ENCODE data around the gene DISC1. TPM values are rescaled to one million over a fixed set of nuclear protein-coding genes. Genes with fewer than 3 reads are reported as not detected.
"Not testable (repeated sequence)": the region's sequence is repeated elsewhere in the genome, so short reads cannot be mapped to it uniquely, and the experiment has no call there.

The DISC1 gene
- total RNA-seq, 2 experiments from 2014 or later, result 19.8 to 20.0 TPM

- Mint-ChIP-seq H3K4me3 (no peak overlapping the region), H3K27ac (no peak overlapping the region)
- no peak overlapping the region for H3K27ac ChIP-seq (ENCODE audit: low read depth in 1 of 2, low read length in 2 of 2)
Observed at GRCh38 chr1:231781892-231782291, 155.3 kb downstream of the DISC1 start.

GRCh38 chr1:231785073-231785472 lies 158.5 kb downstream of the DISC1 start:
- H3K27ac Mint-ChIP-seq; intact Hi-C loops (cut with DNase I, micrococcal nuclease); H3K4me3 Mint-ChIP-seq; DNase-seq; H3K27ac ChIP-seq (ENCODE audit: low read depth in 1 of 2, low read length in 2 of 2); H3K4me3 ChIP-seq (ENCODE audit: low read length); H3K36me3 ChIP-seq (ENCODE audit: insufficient read depth, low read length); ATAC-seq (ENCODE audit: poor library complexity); H3K4me1 ChIP-seq (ENCODE audit: insufficient read depth, low read length); H3K9me3 ChIP-seq (ENCODE audit: control insufficient read depth in 1 of 2, insufficient read depth in 1 of 2, low read length in 2 of 2); H3K27me3 ChIP-seq (ENCODE audit: control insufficient read depth in 1 of 2, insufficient read depth in 2 of 2, low read length in 2 of 2); CTCF ChIA-PET; H3K9me3 Mint-ChIP-seq; H3K27me3 Mint-ChIP-seq; POLR2A ChIA-PET: not testable (repeated sequence)
- Mint-ChIP-seq H3K36me3 (ENCODE audit: low read depth) (peaks cover 32% of the 10 kb centered on the region), H3K4me1 (ENCODE audit: low read depth) (peaks cover 13% of the 10 kb centered on the region)

More at GRCh38 chr1:231781892-231782291, 155.3 kb downstream of the DISC1 start:
- TF ChIP-seq, protein P1, sequence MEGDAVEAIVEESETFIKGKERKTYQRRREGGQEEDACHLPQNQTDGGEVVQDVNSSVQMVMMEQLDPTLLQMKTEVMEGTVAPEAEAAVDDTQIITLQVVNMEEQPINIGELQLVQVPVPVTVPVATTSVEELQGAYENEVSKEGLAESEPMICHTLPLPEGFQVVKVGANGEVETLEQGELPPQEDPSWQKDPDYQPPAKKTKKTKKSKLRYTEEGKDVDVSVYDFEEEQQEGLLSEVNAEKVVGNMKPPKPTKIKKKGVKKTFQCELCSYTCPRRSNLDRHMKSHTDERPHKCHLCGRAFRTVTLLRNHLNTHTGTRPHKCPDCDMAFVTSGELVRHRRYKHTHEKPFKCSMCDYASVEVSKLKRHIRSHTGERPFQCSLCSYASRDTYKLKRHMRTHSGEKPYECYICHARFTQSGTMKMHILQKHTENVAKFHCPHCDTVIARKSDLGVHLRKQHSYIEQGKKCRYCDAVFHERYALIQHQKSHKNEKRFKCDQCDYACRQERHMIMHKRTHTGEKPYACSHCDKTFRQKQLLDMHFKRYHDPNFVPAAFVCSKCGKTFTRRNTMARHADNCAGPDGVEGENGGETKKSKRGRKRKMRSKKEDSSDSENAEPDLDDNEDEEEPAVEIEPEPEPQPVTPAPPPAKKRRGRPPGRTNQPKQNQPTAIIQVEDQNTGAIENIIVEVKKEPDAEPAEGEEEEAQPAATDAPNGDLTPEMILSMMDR (IDR thresholded peaks at IDR 0.05), result no peak
- Histone ChIP-seq H3K36me3 (ENCODE audit: insufficient read depth, low read length) (no peaks in the 10 kb centered on the region), H3K4me3 (ENCODE audit: low read length) (no peak overlapping the region), H3K27me3 (ENCODE audit: control insufficient read depth in 1 of 2, insufficient read depth in 2 of 2, low read length in 2 of 2) (no peaks in the 10 kb centered on the region), H3K9me3 (ENCODE audit: control insufficient read depth in 1 of 2, insufficient read depth in 1 of 2, low read length in 2 of 2) (no peaks in the 10 kb centered on the region), H3K4me1 (ENCODE audit: insufficient read depth, low read length) (no peaks in the 10 kb centered on the region)
- H3K27me3 Mint-ChIP-seq, result no peaks in the 10 kb centered on the region
- no peak for ATAC-seq (ENCODE audit: poor library complexity)
- peaks cover 31% of the 10 kb centered on the region for H3K36me3 Mint-ChIP-seq (ENCODE audit: low read depth)
- POLR2A ChIA-PET, result no interaction called here
- CTCF ChIA-PET, result interaction anchor here (0.7 to 1.2 kb wide), 2 partner anchors 25 to 187 kb away, joined by 3 to 5 read pairs; no protein-coding TSS in a partner anchor
- peaks cover 13% of the 10 kb centered on the region for H3K4me1 Mint-ChIP-seq (ENCODE audit: low read depth)
- no peaks in the 10 kb centered on the region for H3K9me3 Mint-ChIP-seq
- intact Hi-C loops (cut with DNase I, micrococcal nuclease), result no loop called here
- DNase-seq, result peak in 2 of 14 experiments; percentile 26 to 28

DNA sequence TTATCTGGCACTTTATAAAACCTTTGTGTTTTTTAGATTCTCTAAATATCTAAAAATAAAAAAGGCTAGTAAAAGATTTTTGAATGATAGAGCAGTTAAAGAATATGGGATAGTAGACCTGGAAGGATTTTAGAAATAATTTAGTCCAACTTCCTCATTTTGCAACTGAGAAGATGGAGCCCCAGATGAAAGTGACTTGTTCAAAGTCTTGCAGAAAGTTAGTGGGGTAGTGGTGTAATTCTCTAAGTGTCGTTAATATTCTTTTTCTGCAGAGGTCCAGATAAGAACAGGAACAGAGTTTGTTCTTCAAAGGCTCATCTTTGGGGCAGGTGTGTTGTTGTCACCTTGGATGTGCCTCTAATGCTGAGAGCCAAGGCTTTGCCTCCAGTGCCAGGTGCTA lies 159.5 kb downstream of the DISC1 start:
- Mint-ChIP-seq H3K36me3 (ENCODE audit: low read depth) (peaks cover 40% of the 10 kb centered on the region), H3K27me3 (no peaks in the 10 kb centered on the region), H3K4me1 (ENCODE audit: low read depth) (peaks cover 13% of the 10 kb centered on the region), H3K27ac (no peak overlapping the region), H3K4me3 (no peak overlapping the region), H3K9me3 (no peaks in the 10 kb centered on the region)
- no peak for ATAC-seq (ENCODE audit: poor library complexity)
- intact Hi-C loops (cut with DNase I, micrococcal nuclease), result no loop called here
- H3K36me3 ChIP-seq (ENCODE audit: insufficient read depth, low read length), result no peaks in the 10 kb centered on the region
- H3K27ac ChIP-seq (ENCODE audit: low read depth in 1 of 2, low read length in 2 of 2), result no peak overlapping the region
- DNase-seq, result no peak
- POLR2A ChIA-PET, result interaction anchor here (0.6 kb wide), 1 partner anchor 333 kb away, joined by 3 read pairs; no protein-coding TSS in a partner anchor
- CTCF ChIA-PET, result no interaction called here
- H3K4me3 ChIP-seq (ENCODE audit: low read length), result no peak overlapping the region
- no peaks in the 10 kb centered on the region for H3K9me3 ChIP-seq (ENCODE audit: control insufficient read depth in 1 of 2, insufficient read depth in 1 of 2, low read length in 2 of 2)
- TF ChIP-seq, protein P1 (IDR thresholded peaks at IDR 0.05), result no peak
- H3K27me3 ChIP-seq (ENCODE audit: control insufficient read depth in 1 of 2, insufficient read depth in 2 of 2, low read length in 2 of 2), result no peaks in the 10 kb centered on the region
- no peaks in the 10 kb centered on the region for H3K4me1 ChIP-seq (ENCODE audit: insufficient read depth, low read length)

DNA sequence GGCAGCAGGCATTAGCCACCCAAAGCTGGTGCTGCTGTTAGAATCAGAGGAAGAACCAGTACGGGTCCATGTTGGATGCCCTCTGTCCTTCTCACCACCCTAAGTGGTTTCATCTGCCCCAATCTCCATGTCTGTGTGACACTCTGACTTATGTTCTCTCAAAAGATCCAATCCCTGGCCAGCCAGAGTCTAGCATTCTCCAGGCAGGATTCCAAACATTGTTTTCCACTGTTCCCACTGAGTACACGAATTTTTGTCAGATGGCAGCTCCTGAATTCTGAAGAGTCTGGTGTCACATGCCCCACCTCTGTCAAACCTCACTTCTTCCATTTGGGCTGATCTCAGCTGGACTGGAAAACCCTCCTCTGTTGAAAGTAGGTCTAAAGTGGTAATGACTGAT lies 166.0 kb downstream of the DISC1 start:
- CTCF ChIA-PET, result no interaction called here
- Histone ChIP-seq H3K4me1 (ENCODE audit: insufficient read depth, low read length) (no peaks in the 10 kb centered on the region), H3K27ac (ENCODE audit: low read depth in 1 of 2, low read length in 2 of 2) (no peak overlapping the region), H3K36me3 (ENCODE audit: insufficient read depth, low read length) (no peaks in the 10 kb centered on the region), H3K9me3 (ENCODE audit: control insufficient read depth in 1 of 2, insufficient read depth in 1 of 2, low read length in 2 of 2) (no peaks in the 10 kb centered on the region), H3K27me3 (ENCODE audit: control insufficient read depth in 1 of 2, insufficient read depth in 2 of 2, low read length in 2 of 2) (no peaks in the 10 kb centered on the region), H3K4me3 (ENCODE audit: low read length) (no peak overlapping the region)
- no peak overlapping the region for H3K27ac Mint-ChIP-seq
- DNase-seq, result no peak
- POLR2A ChIA-PET, result no interaction called here
- peaks cover 73% of the 10 kb centered on the region for H3K36me3 Mint-ChIP-seq (ENCODE audit: low read depth)
- no peaks in the 10 kb centered on the region for H3K27me3 Mint-ChIP-seq
- intact Hi-C loops (cut with DNase I, micrococcal nuclease), result no loop called here
- no peak overlapping the region for H3K4me3 Mint-ChIP-seq
- no peak for ATAC-seq (ENCODE audit: poor library complexity)
- TF ChIP-seq, protein P1 (IDR thresholded peaks at IDR 0.05), result no peak
- H3K4me1 Mint-ChIP-seq (ENCODE audit: low read depth), result no peaks in the 10 kb centered on the region
- no peaks in the 10 kb centered on the region for H3K9me3 Mint-ChIP-seq

All from CD4-positive, alpha-beta T cell (primary cell).